ENCODE results near the gene OR8K3. TPM values are rescaled to one million over a fixed set of nuclear protein-coding genes. Genes with fewer than 3 reads are reported as not detected.

The OR8K3 gene
- total RNA-seq, 1 donor from 2014 or later: not detected

Other genes starting within 250 kb of the OR8K3 start
- gene OR8I2, start 221.8 kb upstream of the OR8K3 start, total RNA-seq: not detected in 2 replicates
- gene OR8H2, start 211.5 kb upstream of the OR8K3 start, total RNA-seq: not detected in 2 replicates
- gene OR8H3, start 192.8 kb upstream of the OR8K3 start, total RNA-seq: not detected in 2 replicates
- not detected in 2 replicates for gene OR8J3, start 174.9 kb upstream of the OR8K3 start, total RNA-seq
- not detected in 2 replicates for gene OR8K5, start 154.8 kb upstream of the OR8K3 start, total RNA-seq
- not detected in 2 replicates for gene OR5J2, start 138.5 kb upstream of the OR8K3 start, total RNA-seq
- gene OR5T2, start 80.9 kb upstream of the OR8K3 start, total RNA-seq: not detected in 2 replicates
- gene OR5T3, start 62.9 kb upstream of the OR8K3 start, total RNA-seq: not detected in 2 replicates
- gene OR5T1, start 41.0 kb upstream of the OR8K3 start, total RNA-seq: not detected in 2 replicates
- not detected in 2 replicates for gene OR8H1, start 22.9 kb upstream of the OR8K3 start, total RNA-seq
- not detected in 2 replicates for gene OR8K1, start 30.9 kb downstream of the OR8K3 start, total RNA-seq
- gene OR8J1, start 39.1 kb downstream of the OR8K3 start, total RNA-seq: not detected in 2 replicates
- not detected in 2 replicates for gene OR8U1, start 60.5 kb downstream of the OR8K3 start, total RNA-seq
- not detected in 2 replicates for gene OR5AL1, start 97.6 kb downstream of the OR8K3 start, total RNA-seq
- gene OR5M3, start 158.2 kb downstream of the OR8K3 start, total RNA-seq: not detected in 2 replicates
- gene OR5M8, start 176.2 kb downstream of the OR8K3 start, total RNA-seq: not detected in 2 replicates
- gene OR5M11, start 228.1 kb downstream of the OR8K3 start, total RNA-seq: not detected in 2 replicates